Bronchus fibroblast of lung (primary cell): ENCODE measurements around the gene CFP. TPM values are rescaled to one million over a fixed set of nuclear protein-coding genes. Genes with fewer than 3 reads are reported as not detected.

Experiments used
- total RNA-seq: library from RNA; depleted of rRNA; stranded (reverse); fragments of >200 nt; gene quantifications from 2 replicates; pipeline ENCODE4 v1.2.3, GENCODE V29; 2015

Gene CFP
- under 0.01 and 0.15 TPM in 2 replicates for total RNA-seq

GRCh38 chrX:47629419-47630200 is at the start of gene CFP:
Gene CFP (minus strand): TSS chrX:47629930. CDS start chrX:47629844, 86 bp downstream.

GRCh38 chrX:47658684-47659420 is 29.1 kb upstream of the CFP start, which contains the start of gene UXT:
Gene UXT (minus strand): TSS chrX:47659180. CDS start chrX:47658927, 253 bp downstream.

GRCh38 chrX:47650164-47651042 is 20.7 kb upstream of the CFP start, which contains the start of gene ELK1:
Gene ELK1 (minus strand): TSS chrX:47650563. CDS start chrX:47641441, 9,122 bp downstream.

GRCh38 chrX:47619486-47620302 is 10.0 kb downstream of the CFP start, which contains the start of gene SYN1:
Gene SYN1 (minus strand): TSS chrX:47619857. CDS start chrX:47619728, 129 bp downstream.

GRCh38 chrX:47581731-47582647 is 47.7 kb downstream of the CFP start, which contains the start of gene TIMP1:
Gene TIMP1 (plus strand): TSS chrX:47582436. CDS start chrX:47583416, 980 bp downstream.

Other genes with a start within 250 kb of the CFP start
- 4.0 and 5.5 TPM in 2 replicates for gene ZNF41, start 146.7 kb downstream of the CFP start, total RNA-seq
- 32.8 and 33.0 TPM in 2 replicates for gene ARAF, start 68.7 kb downstream of the CFP start, total RNA-seq
- 388 and 474 TPM in 2 replicates for gene TIMP1, start 47.5 kb downstream of the CFP start, total RNA-seq
- 0.30 and 0.50 TPM in 2 replicates for gene SYN1, start 10.1 kb downstream of the CFP start, total RNA-seq
- gene ELK1, start 20.6 kb upstream of the CFP start, total RNA-seq = 30.2 and 33.6 TPM in 2 replicates
- 172 and 182 TPM in 2 replicates for gene UXT, start 29.2 kb upstream of the CFP start, total RNA-seq
- 2.7 and 3.9 TPM in 2 replicates for gene ZNF81, start 207.0 kb upstream of the CFP start, total RNA-seq